HG03139 (cell line): ENCODE data around the gene RASGEF1C.
"Not testable (repeated sequence)": the region's sequence is repeated elsewhere in the genome, so short reads cannot be mapped to it uniquely, and the experiment has no call there.

Experiments used
- ATAC-seq: cut with Tn5 transposase; IDR thresholded peaks from one replicate; pipeline ENCODE4 v1.9.1; 2021; ENCODE audit not compliant: unreplicated experiment

Gene RASGEF1C

GRCh38 chr5:180138214-180138975 lies 70.6 kb downstream of the RASGEF1C start:
- no peak for ATAC-seq

GRCh38 chr5:180137401-180138213 lies 71.4 kb downstream of the RASGEF1C start:
- ATAC-seq = no peak

GRCh38 chr5:180136630-180137381 lies 72.2 kb downstream of the RASGEF1C start:
- no peak for ATAC-seq

DNA sequence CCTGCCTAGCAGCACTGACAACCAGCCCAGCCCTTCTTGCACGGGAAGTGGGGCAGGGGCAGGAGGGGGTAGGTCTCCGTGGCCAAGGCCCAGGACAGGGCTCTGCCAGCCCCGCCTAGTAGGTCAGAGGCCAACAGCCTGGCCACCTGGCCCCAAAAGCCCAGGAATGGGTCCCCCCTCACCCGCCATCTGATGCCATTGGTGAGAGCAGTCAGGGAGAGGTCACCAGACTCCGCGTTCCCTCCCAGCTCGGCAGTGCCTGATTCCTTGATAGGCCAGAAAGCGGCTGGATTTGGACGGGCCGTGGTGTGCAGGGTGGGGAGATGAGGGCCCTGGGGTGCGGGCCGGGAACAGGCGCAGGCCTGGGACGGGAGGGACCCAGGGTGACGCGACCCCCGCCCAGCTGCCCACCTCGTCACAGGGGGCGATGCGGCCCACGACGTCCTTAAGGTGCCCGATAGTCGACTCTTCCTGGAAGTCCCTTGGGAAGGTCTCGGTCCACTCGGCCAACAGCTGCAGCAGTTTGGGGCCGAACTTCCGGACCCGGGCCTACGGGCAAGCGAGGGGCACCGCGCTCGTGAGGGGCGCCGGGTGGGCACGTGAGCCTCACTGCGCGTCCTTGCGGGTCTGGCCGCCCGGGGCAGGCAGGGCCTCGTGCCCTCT lies 72.9 kb downstream of the RASGEF1C start:
- no peak for ATAC-seq

DNA sequence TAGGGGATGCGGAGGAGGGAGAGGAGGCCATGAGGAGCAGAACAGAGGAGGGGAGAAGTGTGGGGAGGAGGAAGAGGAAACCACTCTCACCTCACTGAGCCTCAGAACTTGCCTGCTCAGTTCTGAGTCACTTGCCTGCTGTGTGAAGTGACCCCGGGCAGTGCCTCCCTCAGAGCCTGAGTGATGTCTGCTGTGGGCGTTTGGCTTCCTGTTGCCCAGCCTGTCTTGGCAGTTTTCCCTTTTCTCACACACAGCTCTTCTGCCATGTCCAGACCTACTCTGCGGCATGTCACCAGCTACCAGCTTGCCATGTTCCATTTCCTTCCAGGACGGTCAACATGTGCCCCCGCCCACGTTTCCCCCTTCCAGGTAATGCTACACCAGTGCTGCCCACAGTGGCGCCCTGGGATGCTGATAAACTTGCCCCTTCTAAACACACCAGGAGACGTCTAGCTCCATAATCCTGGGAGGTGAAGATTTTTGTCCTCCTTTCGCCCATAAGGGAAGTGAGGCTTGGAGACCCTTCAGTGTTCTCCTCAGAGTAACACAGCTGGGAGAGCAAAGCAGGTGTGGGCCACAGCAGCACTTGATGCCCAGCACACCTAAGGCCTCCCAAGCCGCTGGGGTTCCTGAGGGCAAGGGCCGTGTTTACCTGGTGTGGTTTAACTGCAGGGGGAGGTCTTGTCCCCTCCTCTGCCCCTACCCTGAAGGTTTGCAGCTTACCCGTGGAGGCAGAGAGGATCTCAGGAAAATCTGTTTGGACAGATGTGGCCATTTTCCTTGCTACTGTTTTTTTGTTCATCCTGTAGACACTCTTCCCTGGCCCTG lies 73.7 kb downstream of the RASGEF1C start:
- no peak for ATAC-seq

DNA sequence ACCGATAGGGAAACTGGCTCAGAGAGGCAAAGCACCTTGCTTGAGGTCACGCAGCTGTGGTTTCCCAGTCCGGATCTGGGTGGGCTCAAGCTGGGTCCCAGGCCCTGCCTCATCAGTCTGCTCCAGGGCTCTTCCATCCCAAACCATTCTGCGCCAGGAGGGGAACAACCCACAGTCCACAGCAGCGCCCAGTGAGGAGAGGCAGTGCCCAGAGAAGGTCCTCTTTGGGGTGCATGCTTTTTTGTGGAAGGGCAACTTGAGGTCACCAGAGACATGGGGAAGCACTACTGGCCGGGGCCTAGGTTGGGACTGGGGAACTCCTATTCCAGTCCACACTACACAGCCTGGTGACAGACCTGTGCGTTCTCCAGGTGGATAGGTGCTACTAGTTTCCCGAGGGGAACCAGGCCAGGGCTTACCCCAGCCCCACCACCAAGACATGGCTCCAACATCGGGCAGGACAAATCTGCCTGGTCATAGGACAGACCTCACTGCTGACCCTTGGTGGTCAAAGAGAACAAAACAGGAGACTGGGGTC lies 75.0 kb downstream of the RASGEF1C start:
- ATAC-seq = no peak

GRCh38 chr5:180133551-180133950 lies 75.5 kb downstream of the RASGEF1C start:
- ATAC-seq = no peak

- ATAC-seq = no peak
Measured at GRCh38 chr5:180133060-180133459, 76.0 kb downstream of the RASGEF1C start.

- no peak for ATAC-seq
Measured at GRCh38 chr5:180130876-180131740, 77.9 kb downstream of the RASGEF1C start.

DNA sequence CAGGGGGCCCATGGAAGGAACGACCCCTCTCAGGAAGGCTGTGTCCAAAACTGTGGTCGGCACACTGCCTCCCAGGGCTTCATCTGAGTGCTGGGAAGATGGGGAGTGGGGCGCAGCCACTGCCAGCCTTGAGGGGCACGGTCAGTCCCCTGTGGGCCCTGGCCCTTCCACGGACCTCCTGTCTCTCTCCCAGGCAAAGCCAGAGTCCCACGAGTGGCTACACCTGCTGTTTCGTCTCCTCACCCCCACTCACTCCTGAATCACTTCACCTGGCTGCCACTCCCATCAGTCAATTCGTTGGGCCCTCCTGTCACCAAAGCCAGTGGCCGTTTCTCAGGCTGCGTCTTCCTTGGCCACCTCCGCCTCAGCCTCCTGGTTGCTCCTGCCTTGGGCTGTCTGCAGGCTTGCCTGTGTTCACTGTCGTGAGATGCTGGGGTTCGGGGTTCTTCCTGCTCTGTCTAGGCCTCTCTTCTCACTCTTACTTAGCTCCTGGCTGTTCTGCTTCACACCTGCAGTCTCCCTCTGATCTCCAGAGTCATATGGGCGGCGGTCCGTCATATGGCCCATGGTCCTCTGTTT lies 78.6 kb downstream of the RASGEF1C start:
- ATAC-seq = no peak

- ATAC-seq = no peak
Measured at GRCh38 chr5:180129291-180130190, 79.5 kb downstream of the RASGEF1C start.

DNA sequence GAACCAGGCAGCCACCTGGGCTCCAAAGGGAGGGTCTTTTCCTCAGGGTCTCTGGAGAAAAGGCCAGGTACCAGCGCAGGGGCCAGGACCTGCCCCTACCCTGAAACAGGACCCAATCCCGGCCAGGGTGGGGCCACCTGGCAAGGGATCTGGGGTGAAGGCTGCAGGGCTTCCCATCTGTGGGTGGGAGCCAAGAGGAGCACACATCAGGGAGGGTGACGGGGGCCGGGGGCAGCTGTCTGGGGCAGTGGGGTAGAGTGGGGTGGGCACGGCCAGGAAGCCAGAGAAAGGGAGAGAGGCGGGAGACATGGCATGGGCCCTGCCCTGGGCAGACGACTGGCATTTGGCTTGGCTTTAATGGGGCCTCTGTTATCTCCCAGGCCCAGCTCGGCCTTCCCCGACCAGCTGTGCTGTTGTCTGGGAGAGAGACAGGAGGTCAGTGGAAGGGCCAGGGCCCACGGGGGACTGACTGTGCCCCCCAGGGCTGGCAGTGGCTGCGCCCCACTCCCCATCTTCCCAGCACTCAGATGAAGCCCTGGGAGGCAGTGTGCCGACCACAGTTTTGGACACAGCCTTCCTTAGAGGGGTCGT lies 80.2 kb downstream of the RASGEF1C start:
- ATAC-seq = no peak

GRCh38 chr5:180127682-180128670 lies 81.0 kb downstream of the RASGEF1C start:
- ATAC-seq = no peak

DNA sequence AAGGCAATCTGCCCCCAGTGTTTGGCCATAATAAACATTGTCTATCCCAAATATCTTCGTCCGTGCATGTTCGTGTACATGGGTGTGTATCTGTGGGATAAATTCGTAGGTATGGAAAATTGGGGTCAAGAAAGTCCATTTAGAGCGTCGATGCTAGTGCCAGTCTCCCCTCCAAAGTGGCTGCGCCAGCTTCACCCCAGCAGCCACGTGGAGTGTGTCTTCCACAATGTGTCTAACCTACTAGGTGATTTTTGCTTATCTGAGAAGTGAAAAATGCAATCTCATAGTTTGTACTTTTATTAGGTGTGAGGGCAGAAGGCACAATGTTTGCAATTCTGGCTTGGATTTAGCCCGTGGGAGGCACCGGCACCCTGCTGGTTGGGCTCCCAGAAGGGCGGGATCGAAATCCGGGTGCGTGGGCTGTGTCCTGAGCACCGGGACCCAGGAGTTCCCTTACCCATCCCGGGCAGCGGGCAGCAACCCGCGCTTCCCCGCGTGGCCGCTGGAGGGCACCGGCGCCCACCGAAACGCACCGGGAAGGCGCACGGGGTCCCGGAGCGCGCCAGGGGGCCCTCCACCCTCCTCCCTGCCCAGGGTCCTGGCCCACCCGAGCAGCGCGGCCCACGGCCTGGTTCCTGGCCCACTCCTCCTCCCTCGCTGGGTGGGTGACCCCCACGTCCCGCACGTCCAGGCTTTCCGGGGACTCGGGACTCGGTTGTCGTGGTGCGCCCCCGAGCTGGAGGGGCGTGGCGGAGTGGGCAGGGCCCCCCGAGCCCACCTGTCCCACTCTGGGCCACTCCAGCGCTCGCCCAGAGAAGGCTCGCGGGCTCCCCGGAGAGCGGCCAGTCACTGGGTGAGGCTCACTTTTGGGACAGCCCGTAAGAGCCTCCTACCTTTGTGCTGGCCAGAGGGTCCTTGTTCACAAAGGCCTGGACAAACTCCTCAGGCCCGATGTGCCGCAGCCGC lies 82.0 kb downstream of the RASGEF1C start:
- ATAC-seq = no peak

DNA sequence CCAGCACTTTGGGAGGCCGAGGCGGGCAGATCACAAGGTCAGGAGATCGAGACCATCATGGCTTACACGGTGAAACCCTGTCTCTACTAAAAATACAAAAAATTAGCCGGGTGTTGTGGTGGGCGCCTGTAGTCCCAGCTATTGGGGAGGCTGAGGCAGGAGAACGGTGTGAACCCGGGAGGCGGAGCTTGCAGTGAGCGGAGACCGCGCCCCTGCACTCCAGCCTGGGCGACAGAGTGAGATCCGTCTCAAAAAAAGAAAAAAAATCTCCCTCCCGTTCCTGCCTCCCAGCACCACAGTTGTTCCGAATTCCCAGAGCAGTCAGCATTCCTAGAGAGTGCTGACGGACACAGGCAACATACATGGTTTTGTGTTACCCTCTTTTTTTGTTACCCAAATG lies 82.9 kb downstream of the RASGEF1C start:
- ATAC-seq = not testable (repeated sequence)
